DOHH2 (cell line): ENCODE data around the gene PCYT2.
A peak's percentile ranks its signal among the peaks of the same experiment; 100 is the strongest.

ENCODE experiments used
- H3F3A ChIP-seq: fragments of 200-600 bp; sonication (generic), shearing (Covaris generic); 2 replicates; pipeline ENCODE4 v1.6.0; 2016; ENCODE audit warnings: antibody characterized with exemption, mild to moderate bottlenecking; ENCODE audit not compliant: control insufficient read depth, insufficient read depth
- H3K27ac ChIP-seq: fragments of 200-600 bp; sonication (generic); 2 replicates; pipeline ENCODE4 v1.5.1; 2014; ENCODE audit warnings: low read depth, mild to moderate bottlenecking, low read length, moderate library complexity
- H3K27me3 ChIP-seq: fragments of 200-600 bp; sonication (generic); 2 replicates; pipeline ENCODE4 v1.6.1; 2014; ENCODE audit warnings: mild to moderate bottlenecking, low read length, mixed read lengths; ENCODE audit not compliant: control insufficient read depth
- H3K36me3 ChIP-seq: fragments of 200-600 bp; sonication (generic); 2 replicates; pipeline ENCODE4 v1.6.1; 2014; ENCODE audit warnings: mild to moderate bottlenecking, low read length, moderate library complexity, mixed read lengths; ENCODE audit not compliant: control insufficient read depth
- H3K4me1 ChIP-seq: fragments of 200-600 bp; sonication (generic); 2 replicates; pipeline ENCODE4 v1.6.1; 2014; ENCODE audit warnings: mild to moderate bottlenecking, low read length, mixed read lengths; ENCODE audit not compliant: control insufficient read depth
- H3K4me2 ChIP-seq: fragments of 200-600 bp; sonication (generic); 2 replicates; pipeline ENCODE4 v1.6.0; 2014; ENCODE audit warnings: mild to moderate bottlenecking, low read length, moderate library complexity
- H3K4me3 ChIP-seq: fragments of 200-600 bp; sonication (generic); 2 replicates; pipeline ENCODE4 v1.5.1; 2014; ENCODE audit warnings: mild to moderate bottlenecking, low read length, mixed read lengths
- H3K79me2 ChIP-seq: fragments of 200-600 bp; sonication (generic); 2 replicates; pipeline ENCODE4 v1.6.1; 2014; ENCODE audit warnings: mild to moderate bottlenecking, low read length, mixed read lengths; ENCODE audit not compliant: control insufficient read depth
- H3K9me2 ChIP-seq: fragments of 200-600 bp; sonication (generic); replicated peaks from 2 replicates; pipeline ENCODE4 v1.6.1; 2014; ENCODE audit warnings: mild to moderate bottlenecking, low read length, mixed read lengths; ENCODE audit not compliant: control insufficient read depth
- H3K9me3 ChIP-seq: fragments of 200-600 bp; sonication (generic); 2 replicates; pipeline ENCODE4 v1.6.1; 2014; ENCODE audit warnings: antibody characterized with exemption, low read length, mixed read lengths; ENCODE audit not compliant: control insufficient read depth, insufficient read depth
- H4K20me1 ChIP-seq: fragments of 200-600 bp; sonication (generic); 2 replicates; pipeline ENCODE4 v1.6.0; 2014; ENCODE audit warnings: low read depth, mild to moderate bottlenecking, antibody characterized with exemption, low read length, moderate library complexity; ENCODE audit not compliant: control insufficient read depth, insufficient read depth
- EZH2phosphoT487 ChIP-seq: fragments of 200-600 bp; sonication (generic); IDR thresholded peaks from 2 replicates; pipeline ENCODE4 v1.6.1; 2017; ENCODE audit warnings: borderline replicate concordance, mild to moderate bottlenecking, antibody characterized with exemption, low read length, moderate library complexity, mixed read lengths
- TF ChIP-seq, protein P1 (sequence below): fragments of 200-600 bp; sonication (generic); IDR thresholded peaks from one replicate; pipeline ENCODE4 v1.5.1; 2014; ENCODE audit warnings: antibody characterized with exemption, mild to moderate bottlenecking, low read depth, low read length; ENCODE audit not compliant: poor library complexity, severe bottlenecking

Gene PCYT2

DNA sequence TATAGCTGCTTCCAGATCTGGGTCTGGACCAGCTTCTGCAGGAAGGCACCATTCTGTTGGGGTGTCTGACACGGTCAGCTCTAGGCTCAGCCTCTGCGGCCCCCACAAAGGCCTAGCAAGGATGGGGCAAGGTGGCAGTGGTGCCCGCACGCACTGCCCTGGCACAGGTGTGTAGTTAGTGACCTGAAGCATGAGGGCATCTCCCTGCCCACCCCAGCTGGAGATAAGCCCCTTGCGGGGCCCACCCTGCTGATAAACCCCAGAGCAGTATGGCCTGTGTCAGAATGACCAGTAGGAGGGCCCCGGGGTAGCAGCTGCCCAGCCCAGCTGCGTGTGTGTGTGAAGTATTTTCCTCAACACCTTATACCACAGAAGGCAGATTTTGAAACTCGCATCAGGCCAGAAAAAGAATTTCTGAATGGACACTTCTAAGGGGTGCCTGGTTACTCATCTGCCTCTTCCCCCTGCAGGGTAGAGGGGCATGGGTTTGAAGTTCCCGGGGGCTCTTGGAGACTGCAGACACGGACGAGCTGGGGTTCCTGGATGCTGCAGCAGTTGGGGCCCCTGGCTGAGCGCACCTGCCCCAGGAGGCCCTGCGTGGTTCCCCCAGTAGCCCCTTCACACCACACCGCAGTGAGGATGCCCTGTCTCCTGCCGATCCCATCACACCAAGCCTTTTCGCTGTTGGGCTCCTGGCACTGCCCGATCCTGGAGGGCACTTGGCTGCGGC, 44.6 kb downstream of the PCYT2 start:
- H3K4me2 ChIP-seq, result peak overlapping the region; percentile 2; the same call in 1 of the 2 replicates
- H3K4me1 ChIP-seq, result peaks cover 59% of the 10 kb centered on the region
- peaks cover 84% of the 10 kb centered on the region for H3K36me3 ChIP-seq
- no peaks in the 10 kb centered on the region for H3K27me3 ChIP-seq
- H3F3A ChIP-seq, result peaks cover 35% of the 10 kb centered on the region
- 0 out of 2 replicates have a peak, but pooled peaks cover 5% of the 10 kb centered on the region for H4K20me1 ChIP-seq
- H3K9me3 ChIP-seq, result no peaks in the 10 kb centered on the region
- H3K27ac ChIP-seq, result peak overlapping the region; percentile 36; the same call in 1 of the 2 replicates
- TF ChIP-seq, protein P1, sequence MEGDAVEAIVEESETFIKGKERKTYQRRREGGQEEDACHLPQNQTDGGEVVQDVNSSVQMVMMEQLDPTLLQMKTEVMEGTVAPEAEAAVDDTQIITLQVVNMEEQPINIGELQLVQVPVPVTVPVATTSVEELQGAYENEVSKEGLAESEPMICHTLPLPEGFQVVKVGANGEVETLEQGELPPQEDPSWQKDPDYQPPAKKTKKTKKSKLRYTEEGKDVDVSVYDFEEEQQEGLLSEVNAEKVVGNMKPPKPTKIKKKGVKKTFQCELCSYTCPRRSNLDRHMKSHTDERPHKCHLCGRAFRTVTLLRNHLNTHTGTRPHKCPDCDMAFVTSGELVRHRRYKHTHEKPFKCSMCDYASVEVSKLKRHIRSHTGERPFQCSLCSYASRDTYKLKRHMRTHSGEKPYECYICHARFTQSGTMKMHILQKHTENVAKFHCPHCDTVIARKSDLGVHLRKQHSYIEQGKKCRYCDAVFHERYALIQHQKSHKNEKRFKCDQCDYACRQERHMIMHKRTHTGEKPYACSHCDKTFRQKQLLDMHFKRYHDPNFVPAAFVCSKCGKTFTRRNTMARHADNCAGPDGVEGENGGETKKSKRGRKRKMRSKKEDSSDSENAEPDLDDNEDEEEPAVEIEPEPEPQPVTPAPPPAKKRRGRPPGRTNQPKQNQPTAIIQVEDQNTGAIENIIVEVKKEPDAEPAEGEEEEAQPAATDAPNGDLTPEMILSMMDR, result no peak
- TF ChIP-seq EZH2phosphoT487, result no peak
- no peaks in the 10 kb centered on the region for H3K9me2 ChIP-seq
- H3K79me2 ChIP-seq, result peaks cover 68% of the 10 kb centered on the region
- no peak overlapping the region for H3K4me3 ChIP-seq

DNA sequence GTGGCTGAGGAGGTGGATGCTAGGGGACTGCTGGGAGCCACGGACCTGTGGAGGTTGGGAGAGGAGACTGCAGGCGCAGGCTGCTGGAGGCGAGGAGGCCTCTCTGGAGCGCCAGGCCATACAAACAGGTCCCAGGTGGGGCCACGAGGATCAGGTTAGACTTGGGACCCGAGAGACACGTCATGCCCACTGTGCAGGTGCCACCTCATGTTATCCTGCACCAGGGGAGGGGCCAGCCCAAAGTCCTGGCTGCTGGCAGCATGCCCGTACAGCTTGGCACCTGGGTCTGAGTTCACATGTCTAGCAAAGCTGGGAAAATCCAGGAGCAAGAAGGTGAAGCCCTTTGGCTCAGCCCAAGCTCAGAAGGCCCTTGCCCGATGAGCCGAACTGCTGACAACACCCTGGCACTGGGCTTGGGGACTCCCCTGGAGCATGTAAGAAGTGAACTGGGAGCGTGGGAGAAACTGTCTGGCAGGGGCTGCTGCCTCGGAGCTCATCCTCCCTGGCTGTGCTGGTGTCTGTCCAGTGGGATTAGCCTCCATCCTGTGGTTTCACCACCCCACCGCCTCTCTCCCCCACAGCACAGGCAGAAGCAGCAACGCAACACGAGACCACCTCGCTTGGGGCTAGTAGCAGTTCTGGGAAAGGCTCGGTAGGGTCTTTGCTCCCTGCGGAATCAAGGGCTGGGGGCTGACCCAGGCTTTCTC, 45.3 kb downstream of the PCYT2 start:
- peaks cover 59% of the 10 kb centered on the region for H3K4me1 ChIP-seq

DNA sequence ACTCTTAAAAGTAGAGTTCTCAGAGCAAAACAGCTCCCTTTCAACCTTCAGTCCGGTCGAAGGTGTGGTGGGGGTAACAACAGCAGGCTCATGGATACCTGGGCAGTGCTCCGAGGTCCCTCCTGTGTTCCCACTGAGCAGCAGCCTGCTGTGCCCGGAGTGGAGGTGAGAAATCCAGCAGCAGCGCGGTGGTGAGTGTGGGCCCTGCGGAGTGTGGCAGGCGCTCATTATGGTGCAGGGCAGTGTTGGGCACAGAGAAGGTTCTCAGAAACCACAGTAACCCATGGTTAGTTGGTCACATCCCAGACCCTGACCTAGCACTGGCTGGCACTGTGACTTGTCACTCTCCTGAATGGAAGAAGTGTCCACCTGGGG, 45.9 kb downstream of the PCYT2 start:
- no peak for TF ChIP-seq EZH2phosphoT487
- TF ChIP-seq, protein P1, result no peak
- Histone ChIP-seq H3K27ac (no peak overlapping the region), H4K20me1 (0 out of 2 replicates have a peak, but pooled peaks cover 5% of the 10 kb centered on the region), H3K9me2 (no peaks in the 10 kb centered on the region), H3K79me2 (peaks cover 66% of the 10 kb centered on the region), H3K4me3 (no peak overlapping the region), H3K27me3 (no peaks in the 10 kb centered on the region), H3K4me2 (peak overlapping the region; percentile 2; the same call in 1 of the 2 replicates), H3F3A (peaks cover 33% of the 10 kb centered on the region), H3K4me1 (peaks cover 59% of the 10 kb centered on the region), H3K9me3 (no peaks in the 10 kb centered on the region), H3K36me3 (peaks cover 81% of the 10 kb centered on the region)

More for the DNA sequence above, 45.3 kb downstream of the PCYT2 start:
- Histone ChIP-seq H3F3A (peaks cover 35% of the 10 kb centered on the region), H3K27ac (no peak overlapping the region), H3K27me3 (no peaks in the 10 kb centered on the region), H3K36me3 (peaks cover 84% of the 10 kb centered on the region), H3K79me2 (peaks cover 71% of the 10 kb centered on the region), H3K9me3 (no peaks in the 10 kb centered on the region), H3K9me2 (no peaks in the 10 kb centered on the region), H4K20me1 (0 out of 2 replicates have a peak, but pooled peaks cover 5% of the 10 kb centered on the region), H3K4me2 (peak overlapping the region; percentile 2; the same call in 1 of the 2 replicates), H3K4me3 (no peak overlapping the region)
- TF ChIP-seq, protein P1, result no peak
- TF ChIP-seq EZH2phosphoT487, result no peak
